ENCODE results near the gene EMX1.

Gene EMX1

DNA sequence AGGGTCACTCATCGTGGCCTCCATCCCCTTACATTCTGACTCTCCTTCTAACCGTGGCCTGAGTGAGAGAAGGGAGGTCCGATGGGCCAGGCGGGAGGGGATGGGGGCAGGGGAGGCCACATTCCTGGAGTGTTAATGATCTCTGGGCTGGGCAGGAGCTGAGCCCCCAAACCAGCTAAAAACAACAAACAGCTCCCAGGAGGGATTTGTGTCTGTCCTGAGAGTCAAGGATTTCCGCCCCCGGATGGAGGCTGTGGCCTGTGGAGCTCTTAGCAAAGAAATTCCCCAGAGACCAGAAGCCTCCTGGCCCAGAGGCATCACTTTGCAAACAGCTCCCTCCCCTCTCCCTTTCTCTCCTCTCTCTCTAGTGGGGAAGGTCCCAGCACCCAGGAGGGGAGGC lies 23.5 kb downstream of the EMX1 start:
- Histone ChIP-seq H3K4me1 (ENCODE audit: insufficient read depth, low read length) (peaks cover 9% of the 10 kb centered on the region), H3K27ac (ENCODE audit: low read depth, low read length) (no peak overlapping the region), H3K4me3 (ENCODE audit: low read depth in 1 of 2, low read length in 2 of 2) (no peak overlapping the region), H3K36me3 (ENCODE audit: insufficient read depth, low read length) (no peaks in the 10 kb centered on the region), H3K27me3 (ENCODE audit: control insufficient read depth in 1 of 2, insufficient read depth in 2 of 2, low read length in 2 of 2) (peaks cover 0 to 5% of the 10 kb centered on the region in 2 donors), H3K9ac (ENCODE audit: low read length) (no peak overlapping the region), H3K9me3 (ENCODE audit: low read length) (no peaks in the 10 kb centered on the region)

DNA sequence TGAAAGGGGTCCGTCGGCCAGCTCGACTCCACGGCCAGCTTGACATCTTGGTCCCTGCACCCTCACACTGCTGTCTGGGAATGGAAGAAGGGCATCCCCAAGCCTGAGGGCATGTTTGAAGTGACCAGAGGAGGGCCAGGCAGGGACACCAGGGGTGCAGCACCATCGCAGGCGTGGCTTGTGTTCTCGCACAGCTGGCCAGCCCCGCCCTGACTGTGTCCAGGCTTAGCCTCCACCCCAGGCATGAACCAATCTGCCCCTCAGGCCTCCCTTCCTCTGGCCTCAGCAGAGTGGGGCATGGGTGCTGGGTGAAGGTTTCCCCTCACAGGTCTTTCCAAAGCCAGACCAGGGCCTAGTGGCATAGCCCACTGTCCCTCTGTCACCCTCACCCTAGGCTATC lies 25.0 kb downstream of the EMX1 start:
- Histone ChIP-seq H3K4me1 (ENCODE audit: insufficient read depth, low read length) (no peaks in the 10 kb centered on the region), H3K27me3 (ENCODE audit: control insufficient read depth in 1 of 2, insufficient read depth in 2 of 2, low read length in 2 of 2) (no peaks in the 10 kb centered on the region), H3K4me3 (ENCODE audit: low read depth in 1 of 2, low read length in 2 of 2) (no peak overlapping the region), H3K36me3 (ENCODE audit: insufficient read depth, low read length) (no peaks in the 10 kb centered on the region), H3K27ac (ENCODE audit: low read depth, low read length) (no peak overlapping the region), H3K9ac (ENCODE audit: low read length) (no peak overlapping the region), H3K9me3 (ENCODE audit: low read length) (no peaks in the 10 kb centered on the region)

GRCh38 chr2:72942881-72943418 lies 25.6 kb downstream of the EMX1 start:
- Histone ChIP-seq H3K36me3 (ENCODE audit: insufficient read depth, low read length) (no peaks in the 10 kb centered on the region), H3K27me3 (ENCODE audit: control insufficient read depth in 1 of 2, insufficient read depth in 2 of 2, low read length in 2 of 2) (no peaks in the 10 kb centered on the region), H3K4me1 (ENCODE audit: insufficient read depth, low read length) (no peaks in the 10 kb centered on the region), H3K4me3 (ENCODE audit: low read depth in 1 of 2, low read length in 2 of 2) (no peak overlapping the region), H3K9ac (ENCODE audit: low read length) (no peak overlapping the region), H3K27ac (ENCODE audit: low read depth, low read length) (no peak overlapping the region), H3K9me3 (ENCODE audit: low read length) (no peaks in the 10 kb centered on the region)

GRCh38 chr2:72943540-72944395 lies 26.4 kb downstream of the EMX1 start:
- Histone ChIP-seq H3K9me3 (ENCODE audit: low read length) (no peaks in the 10 kb centered on the region), H3K9ac (ENCODE audit: low read length) (no peak overlapping the region), H3K36me3 (ENCODE audit: insufficient read depth, low read length) (no peaks in the 10 kb centered on the region), H3K27me3 (ENCODE audit: control insufficient read depth in 1 of 2, insufficient read depth in 2 of 2, low read length in 2 of 2) (no peaks in the 10 kb centered on the region), H3K4me1 (ENCODE audit: insufficient read depth, low read length) (no peaks in the 10 kb centered on the region), H3K27ac (ENCODE audit: low read depth, low read length) (no peak overlapping the region), H3K4me3 (ENCODE audit: low read depth in 1 of 2, low read length in 2 of 2) (no peak overlapping the region)

GRCh38 chr2:72944804-72945449 lies 27.6 kb downstream of the EMX1 start:
- Histone ChIP-seq H3K27me3 (ENCODE audit: control insufficient read depth in 1 of 2, insufficient read depth in 2 of 2, low read length in 2 of 2) (no peaks in the 10 kb centered on the region), H3K36me3 (ENCODE audit: insufficient read depth, low read length) (no peaks in the 10 kb centered on the region), H3K4me3 (ENCODE audit: low read depth in 1 of 2, low read length in 2 of 2) (no peak overlapping the region), H3K9me3 (ENCODE audit: low read length) (no peaks in the 10 kb centered on the region), H3K4me1 (ENCODE audit: insufficient read depth, low read length) (no peaks in the 10 kb centered on the region), H3K9ac (ENCODE audit: low read length) (no peak overlapping the region), H3K27ac (ENCODE audit: low read depth, low read length) (no peak overlapping the region)

DNA sequence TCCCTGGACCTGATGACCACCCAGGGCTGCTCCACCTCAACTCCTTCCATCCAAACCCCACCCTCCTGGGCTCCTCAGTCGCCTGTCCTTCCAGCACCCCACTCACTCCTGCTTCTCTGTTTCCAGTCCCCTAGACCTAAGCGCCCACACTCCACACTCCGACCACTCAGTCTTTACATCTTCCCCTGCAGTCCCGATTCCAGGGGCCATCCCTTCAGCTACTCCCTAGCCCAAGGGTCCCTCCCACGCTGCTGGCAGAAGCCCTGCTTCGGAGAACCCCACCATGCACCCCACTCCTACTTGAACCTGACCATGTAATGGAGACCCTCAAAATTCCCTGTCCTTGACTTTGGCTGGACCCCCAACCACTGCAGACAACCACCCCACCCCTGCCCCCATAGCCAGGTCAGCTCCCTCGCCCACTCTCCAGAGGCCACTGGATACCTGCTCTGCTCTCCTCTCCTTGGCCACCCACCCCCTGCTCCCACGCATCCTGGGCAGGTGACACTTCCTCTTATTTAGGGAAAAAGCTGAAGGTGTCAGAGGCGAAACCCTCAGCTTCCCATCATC lies 28.2 kb downstream of the EMX1 start:
- Histone ChIP-seq H3K4me3 (ENCODE audit: low read depth in 1 of 2, low read length in 2 of 2) (no peak overlapping the region), H3K4me1 (ENCODE audit: insufficient read depth, low read length) (no peaks in the 10 kb centered on the region), H3K27ac (ENCODE audit: low read depth, low read length) (no peak overlapping the region), H3K9ac (ENCODE audit: low read length) (no peak overlapping the region), H3K27me3 (ENCODE audit: control insufficient read depth in 1 of 2, insufficient read depth in 2 of 2, low read length in 2 of 2) (no peaks in the 10 kb centered on the region), H3K36me3 (ENCODE audit: insufficient read depth, low read length) (no peaks in the 10 kb centered on the region), H3K9me3 (ENCODE audit: low read length) (no peaks in the 10 kb centered on the region)

DNA sequence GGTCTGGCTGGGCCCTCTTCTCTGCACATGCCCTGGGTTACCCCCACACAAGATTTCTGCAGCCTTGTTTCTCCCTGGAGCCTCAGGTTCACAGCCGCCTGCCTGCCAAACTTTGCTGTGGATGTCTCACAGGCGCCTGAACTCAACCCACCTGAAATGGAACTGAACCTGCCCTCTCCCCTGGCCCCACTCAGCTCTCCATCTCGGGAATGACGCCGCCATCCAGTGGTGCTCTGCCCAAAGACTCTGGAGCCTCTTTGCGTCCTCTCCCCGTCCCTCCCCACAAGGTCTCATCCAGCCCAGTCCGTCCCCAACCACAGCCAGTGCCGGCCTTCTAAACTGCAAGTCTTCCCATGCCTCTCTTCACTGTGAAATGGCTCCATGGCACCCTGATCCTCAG lies 29.1 kb downstream of the EMX1 start:
- H3K36me3 ChIP-seq (ENCODE audit: insufficient read depth, low read length): no peaks in the 10 kb centered on the region
- no peaks in the 10 kb centered on the region for H3K4me1 ChIP-seq (ENCODE audit: insufficient read depth, low read length)
- H3K9me3 ChIP-seq (ENCODE audit: low read length): no peaks in the 10 kb centered on the region
- no peak overlapping the region for H3K9ac ChIP-seq (ENCODE audit: low read length)
- no peak overlapping the region for H3K4me3 ChIP-seq (ENCODE audit: low read depth in 1 of 2, low read length in 2 of 2)
- H3K27me3 ChIP-seq (ENCODE audit: control insufficient read depth in 1 of 2, insufficient read depth in 2 of 2, low read length in 2 of 2): no peaks in the 10 kb centered on the region
- H3K27ac ChIP-seq (ENCODE audit: low read depth, low read length): no peak overlapping the region

DNA sequence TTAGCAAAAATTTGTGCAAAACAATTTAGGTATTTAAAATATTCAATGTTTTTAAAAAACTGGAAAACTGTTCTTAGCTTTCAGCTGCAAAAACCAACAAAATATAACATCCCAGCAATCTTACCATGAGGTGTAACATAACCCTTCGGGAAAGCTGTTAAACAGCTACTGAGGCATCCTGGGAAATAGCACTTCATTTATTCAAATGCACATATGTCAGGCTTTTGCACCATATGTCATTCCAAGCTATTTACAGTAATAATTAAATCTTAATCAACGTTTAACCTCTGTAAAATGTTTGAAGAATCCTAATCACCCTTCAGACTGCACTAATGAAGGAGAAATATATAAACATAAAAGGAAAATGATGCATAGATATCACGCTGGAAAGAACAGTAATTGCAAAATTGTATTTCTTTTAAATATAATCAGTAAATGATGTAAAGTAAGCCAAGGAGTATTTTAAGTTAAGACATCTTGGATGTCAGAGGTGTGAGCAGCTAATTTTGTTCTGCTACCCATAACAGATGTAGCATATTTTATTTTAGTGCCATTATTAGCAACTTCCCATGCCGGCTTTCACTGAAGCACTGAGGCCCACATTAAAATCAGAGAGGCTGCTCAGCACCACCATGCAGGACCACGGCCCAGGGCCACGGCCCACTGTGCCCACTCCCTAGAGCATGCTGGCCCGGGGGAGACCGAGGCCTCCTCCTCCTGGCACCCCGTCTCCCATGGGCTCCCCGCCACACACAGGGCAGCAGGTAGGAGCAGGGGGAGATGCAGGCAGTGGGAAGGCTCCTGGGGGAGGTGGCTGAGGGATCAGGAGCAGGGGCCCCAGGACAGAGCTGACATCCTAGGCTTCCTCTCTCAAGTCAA lies 30.9 kb downstream of the EMX1 start:
- H3K27me3 ChIP-seq (ENCODE audit: control insufficient read depth in 1 of 2, insufficient read depth in 2 of 2, low read length in 2 of 2): no peaks in the 10 kb centered on the region
- no peak overlapping the region for H3K9ac ChIP-seq (ENCODE audit: low read length)
- H3K27ac ChIP-seq (ENCODE audit: low read depth, low read length): no peak overlapping the region
- no peak overlapping the region for H3K4me3 ChIP-seq (ENCODE audit: low read depth in 1 of 2, low read length in 2 of 2)
- H3K4me1 ChIP-seq (ENCODE audit: insufficient read depth, low read length): no peaks in the 10 kb centered on the region
- H3K9me3 ChIP-seq (ENCODE audit: low read length): no peaks in the 10 kb centered on the region
- H3K36me3 ChIP-seq (ENCODE audit: insufficient read depth, low read length): no peaks in the 10 kb centered on the region

- no peaks in the 10 kb centered on the region for H3K36me3 ChIP-seq (ENCODE audit: insufficient read depth, low read length)
These were observed 31.7 kb downstream of the EMX1 start for GRCh38 chr2:72949045-72949444.

GRCh38 chr2:72949642-72950041 lies 32.3 kb downstream of the EMX1 start:
- Histone ChIP-seq H3K27me3 (ENCODE audit: control insufficient read depth in 1 of 2, insufficient read depth in 2 of 2, low read length in 2 of 2) (no peaks in the 10 kb centered on the region), H3K9ac (ENCODE audit: low read length) (no peak overlapping the region), H3K9me3 (ENCODE audit: low read length) (no peaks in the 10 kb centered on the region), H3K4me3 (ENCODE audit: low read depth in 1 of 2, low read length in 2 of 2) (no peak overlapping the region), H3K27ac (ENCODE audit: low read depth, low read length) (no peak overlapping the region), H3K4me1 (ENCODE audit: insufficient read depth, low read length) (no peaks in the 10 kb centered on the region), H3K36me3 (ENCODE audit: insufficient read depth, low read length) (no peaks in the 10 kb centered on the region)

More at GRCh38 chr2:72949045-72949444, 31.7 kb downstream of the EMX1 start:
- Histone ChIP-seq H3K27ac (ENCODE audit: low read depth, low read length) (no peak overlapping the region), H3K4me1 (ENCODE audit: insufficient read depth, low read length) (no peaks in the 10 kb centered on the region), H3K4me3 (ENCODE audit: low read depth in 1 of 2, low read length in 2 of 2) (no peak overlapping the region), H3K27me3 (ENCODE audit: control insufficient read depth in 1 of 2, insufficient read depth in 2 of 2, low read length in 2 of 2) (no peaks in the 10 kb centered on the region), H3K9ac (ENCODE audit: low read length) (no peak overlapping the region), H3K9me3 (ENCODE audit: low read length) (no peaks in the 10 kb centered on the region)
